ENCODE measurements around the gene ALG5. TPM values are rescaled to one million over a fixed set of nuclear protein-coding genes. Genes with fewer than 3 reads are reported as not detected.

ALG5 gene
- total RNA-seq = 10 to 100 TPM; 28.2 to 51.1 (median 40.7) TPM

DNA sequence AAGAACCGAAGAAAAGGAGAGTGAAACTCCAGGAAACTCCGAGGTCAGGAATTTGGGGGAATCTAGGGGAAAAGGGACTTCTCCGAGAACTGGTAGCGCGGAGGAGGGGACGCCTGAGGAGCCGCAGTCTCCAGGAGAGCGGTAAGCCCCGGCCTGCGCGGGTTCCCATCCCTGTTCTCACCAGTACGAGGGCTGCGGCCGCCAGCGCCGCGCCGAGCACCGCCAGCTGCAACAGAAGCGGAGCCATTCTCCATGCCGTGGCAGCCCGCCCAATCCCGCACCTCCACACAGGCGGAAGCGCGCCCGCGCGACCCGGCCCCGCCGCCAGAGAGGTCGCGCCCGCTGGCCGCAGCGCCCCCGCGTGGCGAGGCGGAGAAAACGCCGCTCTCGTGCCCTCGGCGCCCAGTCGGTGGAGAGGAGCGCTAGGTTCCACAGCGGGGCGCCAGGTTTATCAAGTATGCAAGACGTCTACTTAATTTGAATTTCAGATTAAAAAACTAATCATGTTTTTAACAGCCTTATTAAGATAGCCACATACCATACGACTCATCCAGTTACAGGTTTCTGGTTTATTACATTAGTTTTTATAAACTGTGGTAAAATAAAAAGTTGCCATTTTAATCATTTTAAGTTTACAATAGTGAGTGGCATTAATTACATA, at the start of gene ALG5:
Gene ALG5 (minus strand): TSS at position 287 of the 661 bp plus-strand sequence. CDS start 40 bp downstream, at position 247.
- H3K4me3 ChIP-seq = peak within 1 kb of the TSS; percentile 54 to 80 (median 63)
- 0 to 2% (median 0%) methylated on average over 2 to 13 of the region's 52 CpGs; no CpG with 5 or more reads in 3 of the 10 experiments for WGBS, 10 experiments
- in situ Hi-C loops (cut with MboI; ENCODE audit: low pct_unique_long_range_greater_than_20kb in 2 of 9, low sequenced_read_pairs in 9 of 9, unreplicated experiment in 9 of 9) = loop anchor here in 5 of 9 experiments (25.0 kb wide), 3 partner anchors 137 to 587 kb away; partner anchors contain the start of gene CCNA1 (in 2 of the 5)
- peak; percentile 50 to 76 (median 72) for ATAC-seq (replicated peaks in 6 of 8)
- peak within 1 kb of the TSS; percentile 95 to 99 for H3K27ac ChIP-seq
- peaks cover 4 to 9% of the 10 kb centered on the region in 2 donors for H3K4me1 ChIP-seq (replicated peaks in 1 of 2)

- ATAC-seq (replicated peaks in 6 of 8) = no peak
- in situ Hi-C loops (cut with MboI; ENCODE audit: low pct_unique_long_range_greater_than_20kb in 2 of 9, low sequenced_read_pairs in 9 of 9, unreplicated experiment in 9 of 9) = no loop called here
- 92 to 100% (median 96%) methylated on average over 1 to 3 of the region's 3 CpGs for WGBS, 10 experiments
- Histone ChIP-seq H3K4me1 (replicated peaks in 1 of 2) (no peaks in the 10 kb centered on the region), H3K4me3 (no peak overlapping the region), H3K27ac (no peak overlapping the region)
These were observed 48.7 kb upstream of the ALG5 start for GRCh38 chr13:37047846-37048245.

DNA sequence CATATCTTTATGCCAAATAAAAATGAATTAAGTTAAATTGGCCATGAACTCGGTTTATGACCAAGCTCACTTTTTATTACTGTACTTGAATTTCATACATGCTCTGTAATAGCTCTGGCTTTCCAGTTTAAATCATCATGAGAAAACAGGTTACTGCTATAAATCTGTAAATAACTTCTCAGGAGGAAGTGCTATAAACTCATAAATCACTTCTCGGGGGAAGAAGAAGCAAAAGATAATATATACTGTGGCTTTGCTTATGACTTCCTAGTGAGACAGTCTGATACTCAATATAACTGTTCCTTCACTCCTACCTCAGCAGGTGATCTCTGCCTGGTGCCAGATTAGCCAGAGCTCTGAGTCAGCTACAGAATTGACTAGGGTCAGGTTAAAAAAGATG, 47.9 kb upstream of the ALG5 start:
- WGBS, 10 experiments = 17 to 100% (median 82%) methylated on average over 1 to 2 of the region's 2 CpGs
- no peak for ATAC-seq (replicated peaks in 6 of 8)
- no peak overlapping the region for H3K4me3 ChIP-seq
- in situ Hi-C loops (cut with MboI; ENCODE audit: low pct_unique_long_range_greater_than_20kb in 2 of 9, low sequenced_read_pairs in 9 of 9, unreplicated experiment in 9 of 9) = no loop called here
- H3K27ac ChIP-seq = no peak overlapping the region
- H3K4me1 ChIP-seq (replicated peaks in 1 of 2) = no peaks in the 10 kb centered on the region

DNA sequence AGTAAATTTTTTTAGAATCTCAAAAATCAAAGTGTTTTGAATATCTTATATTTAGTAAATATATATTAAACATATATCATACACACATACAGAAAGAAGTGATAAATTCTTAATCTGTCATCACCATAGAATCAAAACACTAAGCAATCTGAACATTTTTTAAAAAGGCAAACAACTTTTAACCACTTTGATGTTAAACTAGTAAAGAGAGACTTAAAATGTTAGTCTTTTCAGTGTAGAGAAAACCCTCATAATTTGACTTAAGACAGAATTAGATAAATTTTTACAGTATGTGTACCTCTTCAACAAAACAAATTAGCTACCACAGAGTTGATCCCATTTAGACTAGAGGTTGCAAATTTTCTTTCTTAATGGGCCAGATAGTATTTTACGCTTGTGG, 46.9 kb upstream of the ALG5 start:
- no peaks in the 10 kb centered on the region for H3K4me1 ChIP-seq (replicated peaks in 1 of 2)
- no peak overlapping the region for H3K4me3 ChIP-seq
- no peak overlapping the region for H3K27ac ChIP-seq
- in situ Hi-C loops (cut with MboI; ENCODE audit: low pct_unique_long_range_greater_than_20kb in 2 of 9, low sequenced_read_pairs in 9 of 9, unreplicated experiment in 9 of 9) = no loop called here
- WGBS, 10 experiments = 67 to 100% (median 100%) methylated on average over 1 of the region's 1 CpG; no CpG with 5 or more reads in 4 of the 10 experiments
- ATAC-seq (replicated peaks in 6 of 8) = no peak

GRCh38 chr13:37040789-37041188, 41.6 kb upstream of the ALG5 start:
- Histone ChIP-seq H3K4me3 (no peak overlapping the region), H3K27ac (no peak overlapping the region), H3K4me1 (replicated peaks in 1 of 2) (no peaks in the 10 kb centered on the region)
- no peak for ATAC-seq (replicated peaks in 6 of 8)
- in situ Hi-C loops (cut with MboI; ENCODE audit: low pct_unique_long_range_greater_than_20kb in 2 of 9, low sequenced_read_pairs in 9 of 9, unreplicated experiment in 9 of 9) = no loop called here

- Histone ChIP-seq H3K4me3 (no peak overlapping the region), H3K4me1 (replicated peaks in 1 of 2) (no peaks in the 10 kb centered on the region), H3K27ac (no peak overlapping the region)
- in situ Hi-C loops (cut with MboI; ENCODE audit: low pct_unique_long_range_greater_than_20kb in 2 of 9, low sequenced_read_pairs in 9 of 9, unreplicated experiment in 9 of 9) = no loop called here
- ATAC-seq (replicated peaks in 6 of 8) = no peak
These were observed 40.8 kb upstream of the ALG5 start for GRCh38 chr13:37039896-37040295.

- WGBS, 10 experiments = 92 to 100% (median 100%) methylated on average over 2 to 3 of the region's 3 CpGs; no CpG with 5 or more reads in 1 of the 10 experiments
- Histone ChIP-seq H3K27ac (no peak overlapping the region), H3K4me3 (no peak overlapping the region), H3K4me1 (replicated peaks in 1 of 2) (no peaks in the 10 kb centered on the region)
- in situ Hi-C loops (cut with MboI; ENCODE audit: low pct_unique_long_range_greater_than_20kb in 2 of 9, low sequenced_read_pairs in 9 of 9, unreplicated experiment in 9 of 9) = no loop called here
- no peak for ATAC-seq (replicated peaks in 6 of 8)
These were observed 38.1 kb upstream of the ALG5 start for GRCh38 chr13:37037241-37037640.

GRCh38 chr13:37029617-37030016, 30.5 kb upstream of the ALG5 start:
- WGBS, 10 experiments = 62 to 100% (median 91%) methylated on average over 1 to 4 of the region's 4 CpGs
- H3K27ac ChIP-seq = no peak overlapping the region
- ATAC-seq (replicated peaks in 6 of 8) = peak in 2 of 8 experiments; percentile 79 to 86

DNA sequence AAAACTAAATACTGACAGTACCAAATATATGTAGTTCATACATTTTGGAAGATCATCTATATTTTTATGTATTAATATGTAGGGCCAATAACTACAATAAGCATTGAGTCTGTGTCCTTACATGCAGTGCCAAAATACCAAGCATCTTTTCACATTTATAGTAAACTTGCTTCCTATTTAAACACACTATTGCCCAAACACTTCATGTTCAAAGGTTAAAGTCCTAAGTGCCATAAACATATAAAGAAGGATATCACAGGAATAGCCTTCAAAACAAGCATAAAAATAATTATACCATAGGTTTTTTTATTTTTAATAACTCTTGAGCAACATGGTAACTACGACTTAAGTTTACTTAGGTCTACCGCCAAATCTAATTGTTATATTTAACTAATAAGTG, 28.5 kb upstream of the ALG5 start:
- WGBS, 10 experiments = 94 to 100% (median 100%) methylated on average over 1 to 2 of the region's 2 CpGs
- in situ Hi-C loops (cut with MboI; ENCODE audit: low pct_unique_long_range_greater_than_20kb in 2 of 9, low sequenced_read_pairs in 9 of 9, unreplicated experiment in 9 of 9) = no loop called here
- H3K27ac ChIP-seq = no peak overlapping the region
- no peak overlapping the region for H3K4me3 ChIP-seq
- ATAC-seq (replicated peaks in 6 of 8) = no peak
- no peaks in the 10 kb centered on the region for H3K4me1 ChIP-seq (replicated peaks in 1 of 2)

More at GRCh38 chr13:37029617-37030016, 30.5 kb upstream of the ALG5 start:
- Histone ChIP-seq H3K4me1 (replicated peaks in 1 of 2) (no peaks in the 10 kb centered on the region), H3K4me3 (no peak overlapping the region)
- in situ Hi-C loops (cut with MboI; ENCODE audit: low pct_unique_long_range_greater_than_20kb in 2 of 9, low sequenced_read_pairs in 9 of 9, unreplicated experiment in 9 of 9) = no loop called here

DNA sequence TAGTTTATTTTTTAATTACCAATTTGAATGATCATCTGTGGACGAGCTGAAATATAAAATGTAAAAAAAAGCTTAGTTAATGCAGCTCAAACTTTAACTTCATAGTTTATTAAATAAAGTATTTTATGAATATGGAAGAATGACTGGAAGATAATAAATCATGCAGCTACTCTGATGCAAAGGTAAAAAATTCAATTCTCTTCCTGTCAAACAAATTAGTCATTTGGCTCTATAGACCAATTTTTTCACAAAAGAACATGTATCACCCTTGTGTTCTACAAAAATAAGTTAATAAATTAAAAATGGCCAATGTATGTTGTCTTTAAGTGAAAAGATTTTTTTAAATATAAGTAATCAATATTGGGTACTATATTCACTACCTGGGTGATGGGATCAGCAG, 27.6 kb upstream of the ALG5 start:
- Histone ChIP-seq H3K4me3 (no peak overlapping the region), H3K27ac (no peak overlapping the region), H3K4me1 (replicated peaks in 1 of 2) (no peaks in the 10 kb centered on the region)
- in situ Hi-C loops (cut with MboI; ENCODE audit: low pct_unique_long_range_greater_than_20kb in 2 of 9, low sequenced_read_pairs in 9 of 9, unreplicated experiment in 9 of 9) = no loop called here
- 83 to 100% (median 100%) methylated on average over 1 of the region's 1 CpG; no CpG with 5 or more reads in 1 of the 10 experiments for WGBS, 10 experiments
- no peak for ATAC-seq (replicated peaks in 6 of 8)

DNA sequence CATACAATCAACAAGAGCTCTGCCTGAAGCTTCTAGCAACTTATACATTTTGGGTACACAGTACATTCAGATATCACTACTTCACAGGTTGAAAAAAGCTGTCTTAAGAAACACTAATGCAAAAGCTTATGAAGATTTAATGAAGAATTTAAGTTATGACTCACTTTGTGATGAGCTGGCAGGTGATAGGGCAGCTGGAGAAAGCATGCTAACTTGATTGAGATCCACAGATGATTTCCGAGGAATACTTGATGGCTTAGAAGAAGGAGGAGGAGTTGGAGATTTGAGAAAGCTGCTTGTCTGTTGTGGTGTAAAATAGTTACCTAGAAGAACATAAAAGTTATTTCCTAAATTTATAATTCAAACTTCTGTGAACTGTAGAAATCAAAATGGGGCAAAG, 24.7 kb upstream of the ALG5 start:
- in situ Hi-C loops (cut with MboI; ENCODE audit: low pct_unique_long_range_greater_than_20kb in 2 of 9, low sequenced_read_pairs in 9 of 9, unreplicated experiment in 9 of 9) = no loop called here
- peak in 3 of 8 experiments; percentile 26 to 75 (median 69) for ATAC-seq (replicated peaks in 6 of 8)

DNA sequence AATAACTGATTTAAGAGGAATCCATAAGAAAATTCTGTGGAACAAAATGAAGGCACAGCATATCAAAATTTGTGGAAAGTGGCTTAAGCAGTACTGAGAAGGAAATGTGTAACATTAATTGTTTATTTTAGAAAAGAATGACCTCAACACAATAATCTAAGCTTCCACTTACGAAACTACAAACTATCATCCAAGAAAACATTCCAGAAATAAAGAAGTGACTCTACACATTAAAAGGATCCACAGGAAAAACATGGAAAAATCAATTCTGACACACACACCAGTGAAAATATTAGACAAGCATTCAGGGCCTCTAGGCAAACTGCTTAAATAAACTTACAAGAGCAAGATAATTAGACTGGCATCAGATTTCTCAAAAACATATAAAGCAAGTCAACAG, 15.5 kb upstream of the ALG5 start:
- WGBS, 10 experiments = 86 to 100% (median 100%) methylated on average over 1 of the region's 1 CpG; no CpG with 5 or more reads in 2 of the 10 experiments
- Histone ChIP-seq H3K4me3 (no peak overlapping the region), H3K4me1 (replicated peaks in 1 of 2) (no peaks in the 10 kb centered on the region), H3K27ac (no peak overlapping the region)
- in situ Hi-C loops (cut with MboI; ENCODE audit: low pct_unique_long_range_greater_than_20kb in 2 of 9, low sequenced_read_pairs in 9 of 9, unreplicated experiment in 9 of 9) = no loop called here
- no peak for ATAC-seq (replicated peaks in 6 of 8)

More for the DNA sequence above, 24.7 kb upstream of the ALG5 start:
- WGBS, 10 experiments = 9 to 100% (median 33%) methylated on average over 1 of the region's 1 CpG; no CpG with 5 or more reads in 5 of the 10 experiments
- no peaks in the 10 kb centered on the region for H3K4me1 ChIP-seq (replicated peaks in 1 of 2)
- no peak overlapping the region for H3K4me3 ChIP-seq
- no peak overlapping the region for H3K27ac ChIP-seq

DNA sequence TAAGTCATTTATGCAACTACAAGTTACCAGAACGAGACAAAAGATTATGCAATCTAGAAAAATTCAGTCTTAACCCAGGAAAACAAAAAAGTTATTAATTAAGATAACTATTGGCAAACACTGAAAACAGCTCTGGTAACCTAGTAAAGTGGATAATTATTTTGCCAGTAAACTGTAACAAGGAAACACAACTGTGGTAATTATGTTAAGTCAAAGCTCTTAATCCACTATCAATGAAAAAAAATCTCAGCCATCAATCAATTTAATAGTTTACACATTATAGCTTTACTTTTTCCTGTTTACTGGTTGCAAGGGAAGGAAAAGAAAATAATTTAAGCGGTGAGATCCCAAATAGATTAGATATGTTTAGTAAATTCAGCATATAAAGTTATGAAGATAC, 12.6 kb upstream of the ALG5 start:
- in situ Hi-C loops (cut with MboI; ENCODE audit: low pct_unique_long_range_greater_than_20kb in 2 of 9, low sequenced_read_pairs in 9 of 9, unreplicated experiment in 9 of 9) = no loop called here
- 72 to 100% (median 100%) methylated on average over 1 to 2 of the region's 2 CpGs for WGBS, 10 experiments
- no peak for ATAC-seq (replicated peaks in 6 of 8)
- Histone ChIP-seq H3K4me3 (no peak overlapping the region), H3K4me1 (replicated peaks in 1 of 2) (no peaks in the 10 kb centered on the region), H3K27ac (no peak overlapping the region)

GRCh38 chr13:37011002-37011401, 11.9 kb upstream of the ALG5 start:
- in situ Hi-C loops (cut with MboI; ENCODE audit: low pct_unique_long_range_greater_than_20kb in 2 of 9, low sequenced_read_pairs in 9 of 9, unreplicated experiment in 9 of 9) = no loop called here

More at GRCh38 chr13:37011002-37011401, 11.9 kb upstream of the ALG5 start:
- Histone ChIP-seq H3K4me1 (replicated peaks in 1 of 2) (no peaks in the 10 kb centered on the region), H3K4me3 (no peak overlapping the region), H3K27ac (no peak overlapping the region)
- WGBS, 10 experiments = 80 to 100% (median 100%) methylated on average over 1 of the region's 1 CpG; no CpG with 5 or more reads in 4 of the 10 experiments
- no peak for ATAC-seq (replicated peaks in 6 of 8)

Measured in motor neuron (in vitro differentiated cells).